B cell (primary cell): Measurements from ENCODE around the gene NUDC. TPM values are rescaled to one million over a fixed set of nuclear protein-coding genes. Genes with fewer than 3 reads are reported as not detected.

Source experiments
- ATAC-seq: fragments of 200-7000 bp; cut with Tn5 transposase; one replicate; pipeline ENCODE4 v1.10.0; 2021; ENCODE audit warnings: low read depth, mild to moderate bottlenecking, moderate number of reproducible peaks, moderate library complexity
- CTCF ChIA-PET: fragments of 350-600 bp; sonication (Branson Sonifier 250); formaldehyde crosslinking; loops from one replicate; lab custom pipeline; 2021; ENCODE audit warnings: antibody characterized with exemption, inconsistent platforms; lab: Charles Lee
- POLR2A ChIA-PET: fragments of 350-600 bp; sonication (Branson Sonifier 250); formaldehyde crosslinking; loops from one replicate; lab custom pipeline; 2021; ENCODE audit warnings: antibody characterized with exemption; lab: Charles Lee
- DNase-seq: peaks from one replicate; pipeline ENCODE4 v3.0.0; 2013
- H2AFZ ChIP-seq: 2 replicates; pipeline ENCODE4 v1.6.1; 2012; ENCODE audit warnings: mild to moderate bottlenecking, low read depth, low read length; ENCODE audit not compliant: insufficient read depth, poor library complexity, severe bottlenecking
- H3K27ac ChIP-seq, 2 donors: 1 replicate in 1 of 2; 2 replicates in 1 of 2; pipeline ENCODE4 v1.5.1; 2012 to 2013; ENCODE audit warnings: low read length in 2 of 2, mild to moderate bottlenecking in 2 of 2, moderate library complexity in 1 of 2
- H3K27me3 ChIP-seq, 4 experiments: fragments of 200-600 bp in 1 of 4; sonication (generic) in 1 of 4; replicated peaks in 1 of 4; 1 replicate in 2 of 4; 2 replicates in 2 of 4; pipeline versions ENCODE4 v1.6.1 to v1.7.0; 2013 to 2016; ENCODE audit warnings: low read length in 3 of 4, mild to moderate bottlenecking in 2 of 4, mixed read lengths in 1 of 4, moderate library complexity in 1 of 4; ENCODE audit not compliant: insufficient read depth in 4 of 4, control insufficient read depth in 3 of 4; ENCODE audit errors: control extremely low read depth in 1 of 4
- H3K36me3 ChIP-seq, 2 experiments: replicated peaks in 1 of 2; 1 replicate in 1 of 2; 2 replicates in 1 of 2; pipeline versions ENCODE4 v1.6.1 to v1.7.1; 2013; ENCODE audit warnings: low read length in 1 of 2; ENCODE audit not compliant: insufficient read depth in 2 of 2, control insufficient read depth in 1 of 2; ENCODE audit errors: control extremely low read depth in 1 of 2, extremely low read depth in 1 of 2
- H3K4me1 ChIP-seq, 2 donors: fragments of 200-600 bp in 1 of 2; sonication (generic) in 1 of 2; 1 replicate in 1 of 2; 2 replicates in 1 of 2; pipeline versions ENCODE4 v1.5.1 to v1.6.1; 2013 to 2017; ENCODE audit warnings: low read length in 2 of 2; ENCODE audit not compliant: control insufficient read depth in 2 of 2, insufficient read depth in 2 of 2
- H3K4me2 ChIP-seq: replicated peaks from 2 replicates; pipeline ENCODE3; 2012; ENCODE audit warnings: mild to moderate bottlenecking, low read depth, low read length; ENCODE audit not compliant: poor library complexity, severe bottlenecking
- H3K4me3 ChIP-seq, 5 experiments: fragments of 200-600 bp in 1 of 5; sonication (generic) in 1 of 5; 1 replicate in 3 of 5; 2 replicates in 2 of 5; pipeline versions ENCODE4 v1.5.1 to v1.7.0; 2011 to 2016; ENCODE audit warnings: low read length in 4 of 5, mild to moderate bottlenecking in 4 of 5, low read depth in 2 of 5, control low read depth in 1 of 5, moderate library complexity in 1 of 5; ENCODE audit not compliant: insufficient read depth in 1 of 5; ENCODE audit errors: control extremely low read depth in 1 of 5, extremely low read depth in 1 of 5
- H3K79me2 ChIP-seq: fragments of 200-600 bp; sonication (generic); one replicate; pipeline ENCODE4 v1.6.0; 2016; ENCODE audit warnings: low read length; ENCODE audit not compliant: control insufficient read depth, insufficient read depth
- H3K9ac ChIP-seq: fragments of 200-600 bp; sonication (generic); 2 replicates; pipeline ENCODE4 v1.6.1; 2017; ENCODE audit warnings: mild to moderate bottlenecking, low read length, moderate library complexity
- H3K9me3 ChIP-seq, 3 donors: one replicate each; pipeline versions ENCODE4 v1.6.1 to v1.7.1; 2013; ENCODE audit warnings: low read length in 2 of 3; ENCODE audit not compliant: control insufficient read depth in 2 of 3, insufficient read depth in 1 of 3; ENCODE audit errors: control extremely low read depth in 1 of 3
- H4K20me1 ChIP-seq: 2 replicates; pipeline ENCODE4 v1.6.0; 2012; ENCODE audit warnings: mild to moderate bottlenecking, low read length; ENCODE audit not compliant: insufficient read depth, control insufficient read depth, poor library complexity, severe bottlenecking
- H3K27ac Mint-ChIP-seq: one replicate; pipeline ENCODE4 v1.8.0; 2021; ENCODE audit warnings: mixed read lengths
- H3K27me3 Mint-ChIP-seq: one replicate; pipeline ENCODE4 v1.8.0; 2021; ENCODE audit warnings: mixed read lengths
- H3K4me1 Mint-ChIP-seq: one replicate; pipeline ENCODE4 v1.8.0; 2021; ENCODE audit warnings: mixed read lengths
- H3K4me3 Mint-ChIP-seq: one replicate; pipeline ENCODE4 v1.8.0; 2021; ENCODE audit warnings: mixed read lengths
- H3K9me3 Mint-ChIP-seq: one replicate; pipeline ENCODE4 v1.8.0; 2022; ENCODE audit warnings: mixed read lengths; ENCODE audit not compliant: insufficient read depth
- EZH2 ChIP-seq: IDR thresholded peaks from 2 replicates; pipeline ENCODE4 v1.6.1; 2012; ENCODE audit warnings: borderline replicate concordance, low read depth, mild to moderate bottlenecking, moderate library complexity, low read length; ENCODE audit not compliant: insufficient read depth, poor library complexity, severe bottlenecking
- WGBS: methylation state at CpG from one replicate; pipeline ENCODE4 v1.1.5; 2013; ENCODE audit warnings: missing lambda C conversion rate; ENCODE audit not compliant: insufficient coverage; 5-methylcytosine and 5-hydroxymethylcytosine counted together
- intact Hi-C: fragments of 100-400 bp; cut with micrococcal nuclease; formaldehyde crosslinking; loops from one replicate; pipeline ENCODE4 v1.10.0; 2022
- polyA plus RNA-seq: library from polyadenylated mRNA; depleted of rRNA; stranded (reverse); fragments of >200 nt; gene quantifications from 2 replicates; pipeline ENCODE4 v1.2.3, GENCODE V29; 2012
- total RNA-seq, 2 donors: library from RNA; stranded (reverse); fragments of 120-200 nt in 1 of 2; gene quantifications; 1 replicate in 1 of 2; 2 replicates in 1 of 2; pipeline versions ENCODE4 v1.2.3 to v1.2.4, GENCODE V29; 2013 to 2022
- TF ChIP-seq, protein P1 (sequence below): fragments of 200-600 bp; IDR thresholded peaks from one replicate; pipeline ENCODE4 v1.8.0; 2022; ENCODE audit warnings: antibody characterized with exemption, mild to moderate bottlenecking

NUDC gene
- total and polyA plus RNA-seq, 2 donors (not counting 1 experiment from before 2014, with no cell fraction given) = 28.3 to 45.3 TPM

DNA sequence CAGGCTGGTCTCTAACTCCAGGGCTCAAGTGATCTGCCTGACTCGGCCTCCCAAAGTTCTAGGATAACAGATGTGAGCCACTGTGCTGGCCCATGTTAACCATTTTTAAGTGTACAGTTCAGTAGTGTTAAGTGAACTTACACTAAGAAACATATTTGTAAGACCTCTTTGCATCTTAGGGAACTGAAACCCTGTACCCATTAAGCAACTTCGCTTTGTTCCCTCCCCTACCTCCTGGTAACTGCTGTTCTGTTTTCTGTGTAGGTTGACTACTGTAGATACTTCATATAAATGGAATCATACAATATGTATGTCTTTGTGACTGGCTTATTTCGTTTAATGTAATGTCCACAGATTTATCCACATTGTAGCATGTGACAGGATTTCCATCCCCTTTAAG lies 11.0 kb downstream of the NUDC start:
- ChIA-PET POLR2A (no interaction called here), CTCF (interaction anchor here (0.6 kb wide), 1 partner anchor 250 kb away, joined by 4 read pairs; no protein-coding TSS in a partner anchor)
- H3K4me2 ChIP-seq = peak overlapping the region; percentile 18
- peak overlapping the region in 1 of 2 donors; percentile 12 for H3K27ac ChIP-seq
- no peaks in the 10 kb centered on the region for H3K9me3 ChIP-seq
- DNase-seq (peak; percentile 68), ATAC-seq (peak; percentile 91)
- no peaks in the 10 kb centered on the region for H3K27me3 ChIP-seq
- peaks cover 11% of the 10 kb centered on the region for H3K4me1 Mint-ChIP-seq
- no peaks in the 10 kb centered on the region for H3K9me3 Mint-ChIP-seq
- peaks cover 0 to 31% of the 10 kb centered on the region in 2 experiments for H3K36me3 ChIP-seq
- no peak overlapping the region for H3K4me3 ChIP-seq
- WGBS = no CpG with 5 or more reads among the region's 3 CpGs
- peaks cover 42% of the 10 kb centered on the region for H3K79me2 ChIP-seq
- peak overlapping the region; percentile 9 for H3K4me3 Mint-ChIP-seq
- H2AFZ ChIP-seq = no peak overlapping the region
- H3K9ac ChIP-seq = no peak overlapping the region
- peaks cover 17% of the 10 kb centered on the region for H4K20me1 ChIP-seq
- intact Hi-C loops = no loop called here
- peak overlapping the region; percentile 69 for H3K27ac Mint-ChIP-seq
- no peaks in the 10 kb centered on the region for H3K27me3 Mint-ChIP-seq
- TF ChIP-seq, protein P1, sequence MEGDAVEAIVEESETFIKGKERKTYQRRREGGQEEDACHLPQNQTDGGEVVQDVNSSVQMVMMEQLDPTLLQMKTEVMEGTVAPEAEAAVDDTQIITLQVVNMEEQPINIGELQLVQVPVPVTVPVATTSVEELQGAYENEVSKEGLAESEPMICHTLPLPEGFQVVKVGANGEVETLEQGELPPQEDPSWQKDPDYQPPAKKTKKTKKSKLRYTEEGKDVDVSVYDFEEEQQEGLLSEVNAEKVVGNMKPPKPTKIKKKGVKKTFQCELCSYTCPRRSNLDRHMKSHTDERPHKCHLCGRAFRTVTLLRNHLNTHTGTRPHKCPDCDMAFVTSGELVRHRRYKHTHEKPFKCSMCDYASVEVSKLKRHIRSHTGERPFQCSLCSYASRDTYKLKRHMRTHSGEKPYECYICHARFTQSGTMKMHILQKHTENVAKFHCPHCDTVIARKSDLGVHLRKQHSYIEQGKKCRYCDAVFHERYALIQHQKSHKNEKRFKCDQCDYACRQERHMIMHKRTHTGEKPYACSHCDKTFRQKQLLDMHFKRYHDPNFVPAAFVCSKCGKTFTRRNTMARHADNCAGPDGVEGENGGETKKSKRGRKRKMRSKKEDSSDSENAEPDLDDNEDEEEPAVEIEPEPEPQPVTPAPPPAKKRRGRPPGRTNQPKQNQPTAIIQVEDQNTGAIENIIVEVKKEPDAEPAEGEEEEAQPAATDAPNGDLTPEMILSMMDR = no peak
- no peak for TF ChIP-seq EZH2
- peaks cover 7 to 12% of the 10 kb centered on the region in 2 donors for H3K4me1 ChIP-seq

DNA sequence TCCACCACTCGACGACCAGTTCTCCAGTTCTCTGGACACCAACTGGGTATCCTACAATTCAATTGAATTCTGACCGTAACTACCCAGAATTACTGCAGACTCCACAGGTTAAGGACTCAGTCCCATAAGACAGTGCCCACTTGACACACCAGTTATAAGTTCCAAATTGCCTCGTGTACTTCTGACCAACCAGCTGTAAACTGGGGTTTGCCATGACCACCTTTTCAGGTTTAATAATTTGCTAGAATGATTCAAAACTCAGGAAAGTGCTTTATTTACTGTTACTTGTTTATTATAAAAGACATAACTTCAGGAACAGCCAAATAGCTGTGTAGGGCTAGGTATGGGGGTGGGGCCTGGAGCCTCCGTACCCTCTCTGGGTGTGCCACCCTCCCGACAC lies 15.3 kb downstream of the NUDC start:
- no peaks in the 10 kb centered on the region for H3K9me3 Mint-ChIP-seq
- ChIA-PET CTCF (no interaction called here), POLR2A (no interaction called here)
- Histone ChIP-seq H3K27ac (no peak overlapping the region), H4K20me1 (peaks cover 25% of the 10 kb centered on the region), H2AFZ (no peak overlapping the region), H3K4me1 (peaks cover 7 to 12% of the 10 kb centered on the region in 2 donors), H3K36me3 (peaks cover 0 to 37% of the 10 kb centered on the region in 2 experiments), H3K9me3 (no peaks in the 10 kb centered on the region), H3K79me2 (peaks cover 49% of the 10 kb centered on the region), H3K4me2 (no peak overlapping the region), H3K27me3 (no peaks in the 10 kb centered on the region), H3K9ac (no peak overlapping the region), H3K4me3 (no peak overlapping the region)
- H3K4me3 Mint-ChIP-seq = no peak overlapping the region
- DNase-seq (no peak), ATAC-seq (no peak)
- 100% methylated on average over 3 of the region's 6 CpGs for WGBS
- TF ChIP-seq, protein P1 = no peak
- TF ChIP-seq EZH2 = no peak
- intact Hi-C loops = no loop called here
- H3K27ac Mint-ChIP-seq = no peak overlapping the region
- H3K4me1 Mint-ChIP-seq = peaks cover 13% of the 10 kb centered on the region
- H3K27me3 Mint-ChIP-seq = no peaks in the 10 kb centered on the region
